Epithelial cell of proximal tubule (primary cell): ENCODE data around the gene PUS10. TPM values are rescaled to one million over a fixed set of nuclear protein-coding genes. Genes with fewer than 3 reads are reported as not detected.

ENCODE experiments used
- DNase-seq: peaks from one replicate; pipeline ENCODE4 v3.0.0-alpha.2; 2011; ENCODE audit warnings: low read depth
- H3K4me3 ChIP-seq: 2 replicates; pipeline ENCODE4 v1.5.1; 2011; ENCODE audit warnings: low read depth, mild to moderate bottlenecking, low read length
- CTCF ChIP-seq: conservative IDR thresholded peaks from 2 replicates; pipeline ENCODE4 v1.5.1; 2012; ENCODE audit warnings: low read depth, mild to moderate bottlenecking, low read length
- total RNA-seq: library from RNA; depleted of rRNA; stranded (reverse); fragments of >200 nt; gene quantifications from 2 replicates; pipeline ENCODE4 v1.2.3, GENCODE V29; 2015

PUS10 gene
- total RNA-seq, 1 donor from 2014 or later: 2.0 TPM

DNA sequence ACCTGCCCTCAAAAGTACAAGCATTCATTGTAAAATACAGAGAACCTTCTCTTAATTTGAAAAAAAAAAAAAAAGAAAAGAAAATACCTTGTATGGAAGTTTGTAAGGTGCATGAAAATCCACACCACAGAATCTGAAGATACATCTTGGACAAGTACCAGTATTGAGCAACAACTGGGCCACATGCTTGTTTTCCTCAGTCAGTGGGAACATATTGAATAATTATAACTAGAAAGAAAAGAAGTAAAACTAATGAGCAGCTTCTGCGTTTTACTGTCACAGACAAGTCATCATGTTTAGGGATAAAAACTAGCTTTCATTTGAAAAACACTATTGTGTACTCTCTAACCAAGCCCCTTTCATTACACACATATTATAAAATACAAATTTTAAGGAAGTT lies 6.4 kb downstream of the PUS10 start:
- H3K4me3 ChIP-seq: no peak overlapping the region
- TF ChIP-seq CTCF: no peak
- no peak for DNase-seq

DNA sequence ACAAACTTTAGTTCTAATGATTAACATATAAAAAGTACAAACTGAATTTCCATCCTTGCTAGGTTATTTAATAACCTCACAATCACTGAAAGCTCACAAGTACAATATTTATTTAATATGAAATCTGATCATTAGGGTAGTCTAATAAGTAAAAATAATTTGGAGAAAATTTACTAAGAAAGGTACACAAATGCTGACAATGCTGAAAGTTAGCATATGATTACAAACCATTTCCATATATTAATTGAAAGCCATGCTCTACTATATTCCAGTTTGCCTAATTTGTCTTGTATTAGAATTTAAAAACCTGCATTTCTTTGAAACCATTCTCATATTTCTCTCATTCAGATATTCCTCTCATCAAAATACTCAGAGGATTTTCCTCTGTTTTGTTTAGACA lies 8.7 kb downstream of the PUS10 start:
- no peak for DNase-seq
- no peak overlapping the region for H3K4me3 ChIP-seq
- TF ChIP-seq CTCF: no peak

- no peak for DNase-seq
- TF ChIP-seq CTCF: no peak
- no peak overlapping the region for H3K4me3 ChIP-seq
Observed at GRCh38 chr2:61006486-61007105, 11.5 kb downstream of the PUS10 start.

GRCh38 chr2:61005736-61006135 lies 12.3 kb downstream of the PUS10 start:
- no peak for TF ChIP-seq CTCF
- DNase-seq: no peak
- no peak overlapping the region for H3K4me3 ChIP-seq

- TF ChIP-seq CTCF: peak; percentile 60
- no peak overlapping the region for H3K4me3 ChIP-seq
- DNase-seq: no peak
Observed at GRCh38 chr2:60998628-60999545, 19.2 kb downstream of the PUS10 start.

DNA sequence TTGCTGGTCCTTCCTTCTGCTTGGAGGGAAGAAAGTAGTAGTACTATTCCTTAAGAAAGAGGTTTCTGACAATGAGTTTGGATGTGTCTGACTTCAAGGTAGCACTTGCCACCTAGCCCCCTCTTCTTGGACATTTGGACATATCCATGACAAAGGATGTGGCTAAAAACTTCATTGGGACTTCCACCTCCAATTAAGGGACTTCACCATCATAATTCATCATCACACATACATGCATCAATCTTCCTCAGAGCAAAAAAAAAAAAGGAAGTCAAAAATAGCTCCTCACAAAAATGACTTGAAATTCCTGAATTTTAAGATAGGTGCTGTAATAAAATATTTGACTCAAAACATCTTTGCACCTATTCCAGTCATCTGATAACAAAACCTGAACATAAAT lies 23.9 kb downstream of the PUS10 start:
- TF ChIP-seq CTCF: no peak
- DNase-seq: no peak
- H3K4me3 ChIP-seq: no peak overlapping the region
